Measurements from ENCODE around the gene TUT4. TPM values are rescaled to one million over a fixed set of nuclear protein-coding genes. Genes with fewer than 3 reads are reported as not detected.

TUT4 gene
- total RNA-seq, 2 donors from 2014 or later: 81.0 to 111 TPM

GRCh38 chr1:52551507-52552235 lies 1.2 kb downstream of the TUT4 start:
- Mint-ChIP-seq H3K9me3 (no peaks in the 10 kb centered on the region), H3K27ac (no peak overlapping the region), H3K36me3 (peaks cover 0 to 9% of the 10 kb centered on the region in 2 donors)
- DNase-seq (ENCODE audit: low spot score in 2 of 2) (peak in 1 of 2 donors; percentile 53), ATAC-seq (peak; percentile 16 to 27)

- H3K9me3 Mint-ChIP-seq: peaks cover 0 to 5% of the 10 kb centered on the region in 2 donors
- H3K27ac Mint-ChIP-seq: peak overlapping the region in 1 of 2 donors; percentile 81
- DNase-seq (ENCODE audit: low spot score in 2 of 2): no peak
- H3K36me3 Mint-ChIP-seq: peaks cover 0 to 16% of the 10 kb centered on the region in 2 donors
- no peak for ATAC-seq
These were observed 2.4 kb downstream of the TUT4 start for GRCh38 chr1:52550447-52550846.

GRCh38 chr1:52549267-52549666 lies 3.6 kb downstream of the TUT4 start:
- H3K9me3 Mint-ChIP-seq: peaks cover 0 to 7% of the 10 kb centered on the region in 2 donors
- DNase-seq (ENCODE audit: low spot score in 2 of 2): no peak
- peak overlapping the region in 1 of 2 donors; percentile 0 for H3K27ac Mint-ChIP-seq
- ATAC-seq: no peak
- H3K36me3 Mint-ChIP-seq: peaks cover 6 to 26% of the 10 kb centered on the region in 2 donors

- H3K27ac Mint-ChIP-seq: no peak overlapping the region
- peaks cover 6 to 15% of the 10 kb centered on the region in 2 donors for H3K9me3 Mint-ChIP-seq
- peaks cover 14 to 48% of the 10 kb centered on the region in 2 donors for H3K36me3 Mint-ChIP-seq
- DNase-seq (ENCODE audit: low spot score in 2 of 2) (no peak), ATAC-seq (no peak)
These were observed 6.0 kb downstream of the TUT4 start for GRCh38 chr1:52546852-52547251.

- ATAC-seq (no peak), DNase-seq (ENCODE audit: low spot score in 2 of 2) (no peak)
- H3K9me3 Mint-ChIP-seq: peaks cover 10 to 19% of the 10 kb centered on the region in 2 donors
- H3K27ac Mint-ChIP-seq: peak overlapping the region in 1 of 2 donors; percentile 57
- peaks cover 19 to 61% of the 10 kb centered on the region in 2 donors for H3K36me3 Mint-ChIP-seq
These were observed 8.0 kb downstream of the TUT4 start for GRCh38 chr1:52544665-52545525.

- H3K36me3 Mint-ChIP-seq: peaks cover 19 to 62% of the 10 kb centered on the region in 2 donors
- ATAC-seq: no peak
- no peak for DNase-seq (ENCODE audit: low spot score in 2 of 2)
- peaks cover 10 to 19% of the 10 kb centered on the region in 2 donors for H3K9me3 Mint-ChIP-seq
- no peak overlapping the region for H3K27ac Mint-ChIP-seq
These were observed 10.7 kb downstream of the TUT4 start for GRCh38 chr1:52542085-52542688.

GRCh38 chr1:52534928-52535764 lies 17.7 kb downstream of the TUT4 start:
- peaks cover 5 to 25% of the 10 kb centered on the region in 2 donors for H3K36me3 Mint-ChIP-seq
- ATAC-seq (no peak), DNase-seq (ENCODE audit: low spot score in 2 of 2) (no peak)
- H3K27ac Mint-ChIP-seq: no peak overlapping the region
- peaks cover 0 to 8% of the 10 kb centered on the region in 2 donors for H3K9me3 Mint-ChIP-seq

- H3K9me3 Mint-ChIP-seq: peaks cover 0 to 8% of the 10 kb centered on the region in 2 donors
- H3K27ac Mint-ChIP-seq: no peak overlapping the region
- peaks cover 5 to 25% of the 10 kb centered on the region in 2 donors for H3K36me3 Mint-ChIP-seq
- no peak for DNase-seq (ENCODE audit: low spot score in 2 of 2)
- no peak for ATAC-seq
These were observed 19.2 kb downstream of the TUT4 start for GRCh38 chr1:52533713-52534112.

GRCh38 chr1:52532731-52533327 lies 20.1 kb downstream of the TUT4 start:
- Mint-ChIP-seq H3K36me3 (peaks cover 5 to 25% of the 10 kb centered on the region in 2 donors), H3K9me3 (peaks cover 0 to 8% of the 10 kb centered on the region in 2 donors), H3K27ac (peak overlapping the region; percentile 2)
- no peak for DNase-seq (ENCODE audit: low spot score in 2 of 2)
- no peak for ATAC-seq

GRCh38 chr1:52532247-52532646 lies 20.6 kb downstream of the TUT4 start:
- Mint-ChIP-seq H3K9me3 (peaks cover 0 to 8% of the 10 kb centered on the region in 2 donors), H3K36me3 (peaks cover 5 to 22% of the 10 kb centered on the region in 2 donors), H3K27ac (peak overlapping the region in 1 of 2 donors; percentile 2)
- ATAC-seq (no peak), DNase-seq (ENCODE audit: low spot score in 2 of 2) (no peak)

GRCh38 chr1:52531249-52531872 lies 21.5 kb downstream of the TUT4 start:
- no peak for DNase-seq (ENCODE audit: low spot score in 2 of 2)
- Mint-ChIP-seq H3K27ac (no peak overlapping the region), H3K36me3 (peaks cover 5 to 22% of the 10 kb centered on the region in 2 donors), H3K9me3 (peaks cover 0 to 8% of the 10 kb centered on the region in 2 donors)
- ATAC-seq: no peak

GRCh38 chr1:52530563-52531144 lies 22.2 kb downstream of the TUT4 start:
- DNase-seq (ENCODE audit: low spot score in 2 of 2): no peak
- H3K27ac Mint-ChIP-seq: no peak overlapping the region
- ATAC-seq: no peak
- H3K9me3 Mint-ChIP-seq: peaks cover 0 to 8% of the 10 kb centered on the region in 2 donors
- H3K36me3 Mint-ChIP-seq: peaks cover 5 to 18% of the 10 kb centered on the region in 2 donors

GRCh38 chr1:52523376-52523775 lies 29.5 kb downstream of the TUT4 start:
- no peak for ATAC-seq
- H3K36me3 Mint-ChIP-seq: peaks cover 7 to 11% of the 10 kb centered on the region in 2 donors
- no peak for DNase-seq (ENCODE audit: low spot score in 2 of 2)
- no peak overlapping the region for H3K27ac Mint-ChIP-seq
- H3K9me3 Mint-ChIP-seq: no peaks in the 10 kb centered on the region

- Mint-ChIP-seq H3K9me3 (no peaks in the 10 kb centered on the region), H3K36me3 (peaks cover 0 to 7% of the 10 kb centered on the region in 2 donors), H3K27ac (peak overlapping the region; percentile 45 to 57)
- DNase-seq (ENCODE audit: low spot score in 2 of 2): no peak
- ATAC-seq: peak; percentile 99
These were observed 32.7 kb downstream of the TUT4 start for GRCh38 chr1:52520148-52520547.

GRCh38 chr1:52518962-52519361 lies 33.9 kb downstream of the TUT4 start:
- DNase-seq (ENCODE audit: low spot score in 2 of 2) (no peak), ATAC-seq (no peak)
- Mint-ChIP-seq H3K36me3 (no peaks in the 10 kb centered on the region), H3K27ac (peak overlapping the region in 1 of 2 donors; percentile 45), H3K9me3 (no peaks in the 10 kb centered on the region)

All from activated naive CD4-positive, alpha-beta T cell treated with anti-CD3 and anti-CD28 coated beads, Interleukin-2, amount 50 U/mL, for 72 hours (primary cell).